Measurements from ENCODE around the gene ACTN4.

The ACTN4 gene

DNA sequence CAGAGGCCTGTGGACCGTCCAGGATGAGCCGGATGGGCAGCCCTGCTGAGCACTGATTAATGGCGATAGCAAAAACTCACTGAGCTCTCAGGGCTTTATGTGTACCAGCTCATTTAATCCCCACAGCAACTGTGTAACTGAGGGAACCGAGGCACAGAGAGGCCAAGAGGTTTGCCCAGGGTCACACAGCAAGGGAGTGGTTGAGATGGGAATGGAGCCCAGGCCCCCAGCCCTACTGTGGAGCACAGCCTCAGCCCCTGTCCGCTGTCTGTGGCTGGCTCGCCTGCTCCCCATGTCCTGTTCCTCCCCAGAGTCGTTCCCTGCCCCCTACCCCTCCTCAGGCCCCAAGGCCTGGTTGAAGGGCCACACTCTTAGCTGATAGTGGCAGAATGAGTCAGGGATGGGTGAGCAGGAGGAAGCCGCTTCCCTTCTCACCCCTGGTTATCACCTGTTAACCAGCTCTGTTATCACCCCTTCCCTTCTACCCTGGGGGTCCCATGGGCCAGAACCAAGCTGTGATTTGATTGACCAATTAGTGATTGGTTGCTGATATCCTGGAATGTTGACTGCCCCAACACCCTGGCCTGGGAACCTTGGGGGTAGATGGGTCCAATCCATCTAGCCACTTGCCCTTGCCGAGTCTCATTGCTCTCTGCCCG, 75.6 kb downstream of the ACTN4 start:
- Histone ChIP-seq H3K9ac (ENCODE audit: low read depth in 1 of 2, low read length in 2 of 2) (no peak overlapping the region), H3K36me3 (ENCODE audit: control insufficient read depth in 2 of 2, insufficient read depth in 2 of 2, low read length in 2 of 2) (peaks cover 94 to 98% of the 10 kb centered on the region in 2 donors), H3K27me3 (ENCODE audit: control insufficient read depth in 2 of 2, insufficient read depth in 2 of 2, low read length in 2 of 2) (no peaks in the 10 kb centered on the region), H3K27ac (ENCODE audit: low read depth in 2 of 2, low read length in 2 of 2) (no peak overlapping the region), H3K9me3 (ENCODE audit: control insufficient read depth in 2 of 2, low read length in 2 of 2) (no peaks in the 10 kb centered on the region), H3K4me1 (ENCODE audit: control insufficient read depth in 2 of 2, insufficient read depth in 2 of 2, low read length in 2 of 2) (no peaks in the 10 kb centered on the region), H3K4me3 (ENCODE audit: low read length in 2 of 2) (no peak overlapping the region)

DNA sequence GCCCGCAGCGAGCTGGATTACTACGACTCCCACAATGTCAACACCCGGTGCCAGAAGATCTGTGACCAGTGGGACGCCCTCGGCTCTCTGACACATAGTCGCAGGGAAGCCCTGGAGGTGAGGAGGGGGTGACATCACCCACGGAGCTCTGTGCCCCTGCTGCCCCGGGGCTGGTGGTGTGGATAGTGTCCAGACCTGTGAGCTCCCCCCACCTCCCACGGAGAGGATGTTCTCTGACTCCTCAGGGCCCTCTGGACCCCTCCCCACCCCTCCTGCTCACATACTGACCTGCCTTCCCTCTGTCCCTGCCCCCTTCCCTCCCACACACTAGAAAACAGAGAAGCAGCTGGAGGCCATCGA, 76.1 kb downstream of the ACTN4 start:
- Histone ChIP-seq H3K9me3 (ENCODE audit: control insufficient read depth in 2 of 2, low read length in 2 of 2) (no peaks in the 10 kb centered on the region), H3K4me3 (ENCODE audit: low read length in 2 of 2) (no peak overlapping the region), H3K9ac (ENCODE audit: low read depth in 1 of 2, low read length in 2 of 2) (no peak overlapping the region), H3K27me3 (ENCODE audit: control insufficient read depth in 2 of 2, insufficient read depth in 2 of 2, low read length in 2 of 2) (no peaks in the 10 kb centered on the region), H3K27ac (ENCODE audit: low read depth in 2 of 2, low read length in 2 of 2) (no peak overlapping the region), H3K36me3 (ENCODE audit: control insufficient read depth in 2 of 2, insufficient read depth in 2 of 2, low read length in 2 of 2) (peaks cover 94 to 98% of the 10 kb centered on the region in 2 donors), H3K4me1 (ENCODE audit: control insufficient read depth in 2 of 2, insufficient read depth in 2 of 2, low read length in 2 of 2) (no peaks in the 10 kb centered on the region)

DNA sequence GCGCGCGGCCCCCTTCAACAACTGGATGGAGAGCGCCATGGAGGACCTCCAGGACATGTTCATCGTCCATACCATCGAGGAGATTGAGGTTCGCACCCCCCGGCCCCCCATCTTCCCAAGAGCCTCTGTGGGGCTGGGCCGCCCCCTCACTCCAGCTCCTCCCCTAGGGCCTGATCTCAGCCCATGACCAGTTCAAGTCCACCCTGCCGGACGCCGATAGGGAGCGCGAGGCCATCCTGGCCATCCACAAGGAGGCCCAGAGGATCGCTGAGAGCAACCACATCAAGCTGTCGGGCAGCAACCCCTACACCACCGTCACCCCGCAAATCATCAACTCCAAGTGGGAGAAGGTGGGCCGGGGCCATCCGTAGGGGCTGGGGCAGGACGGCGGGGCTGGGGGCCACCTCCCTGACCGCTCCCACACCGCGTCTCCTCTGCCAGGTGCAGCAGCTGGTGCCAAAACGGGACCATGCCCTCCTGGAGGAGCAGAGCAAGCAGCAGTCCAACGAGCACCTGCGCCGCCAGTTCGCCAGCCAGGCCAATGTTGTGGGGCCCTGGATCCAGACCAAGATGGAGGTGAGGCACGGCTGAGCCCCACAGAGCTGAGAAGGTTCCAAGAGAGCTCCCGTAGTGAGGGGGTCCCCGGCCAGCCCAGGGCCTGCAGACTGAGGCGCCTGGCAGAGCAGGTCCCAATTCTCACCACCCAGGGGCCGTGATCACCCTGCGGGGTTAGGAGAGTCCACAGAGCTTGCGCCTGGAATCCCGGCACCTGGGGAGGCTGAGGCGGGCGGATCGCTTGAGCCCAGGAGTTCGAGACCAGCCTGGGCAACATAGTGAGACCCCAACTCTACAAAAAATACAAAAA, 76.8 kb downstream of the ACTN4 start:
- H3K9ac ChIP-seq (ENCODE audit: low read depth in 1 of 2, low read length in 2 of 2), result no peak overlapping the region
- H3K9me3 ChIP-seq (ENCODE audit: control insufficient read depth in 2 of 2, low read length in 2 of 2), result no peaks in the 10 kb centered on the region
- H3K4me3 ChIP-seq (ENCODE audit: low read length in 2 of 2), result no peak overlapping the region
- H3K27ac ChIP-seq (ENCODE audit: low read depth in 2 of 2, low read length in 2 of 2), result no peak overlapping the region
- H3K36me3 ChIP-seq (ENCODE audit: control insufficient read depth in 2 of 2, insufficient read depth in 2 of 2, low read length in 2 of 2), result peaks cover 93 to 94% of the 10 kb centered on the region in 2 donors
- H3K4me1 ChIP-seq (ENCODE audit: control insufficient read depth in 2 of 2, insufficient read depth in 2 of 2, low read length in 2 of 2), result no peaks in the 10 kb centered on the region
- no peaks in the 10 kb centered on the region for H3K27me3 ChIP-seq (ENCODE audit: control insufficient read depth in 2 of 2, insufficient read depth in 2 of 2, low read length in 2 of 2)

DNA sequence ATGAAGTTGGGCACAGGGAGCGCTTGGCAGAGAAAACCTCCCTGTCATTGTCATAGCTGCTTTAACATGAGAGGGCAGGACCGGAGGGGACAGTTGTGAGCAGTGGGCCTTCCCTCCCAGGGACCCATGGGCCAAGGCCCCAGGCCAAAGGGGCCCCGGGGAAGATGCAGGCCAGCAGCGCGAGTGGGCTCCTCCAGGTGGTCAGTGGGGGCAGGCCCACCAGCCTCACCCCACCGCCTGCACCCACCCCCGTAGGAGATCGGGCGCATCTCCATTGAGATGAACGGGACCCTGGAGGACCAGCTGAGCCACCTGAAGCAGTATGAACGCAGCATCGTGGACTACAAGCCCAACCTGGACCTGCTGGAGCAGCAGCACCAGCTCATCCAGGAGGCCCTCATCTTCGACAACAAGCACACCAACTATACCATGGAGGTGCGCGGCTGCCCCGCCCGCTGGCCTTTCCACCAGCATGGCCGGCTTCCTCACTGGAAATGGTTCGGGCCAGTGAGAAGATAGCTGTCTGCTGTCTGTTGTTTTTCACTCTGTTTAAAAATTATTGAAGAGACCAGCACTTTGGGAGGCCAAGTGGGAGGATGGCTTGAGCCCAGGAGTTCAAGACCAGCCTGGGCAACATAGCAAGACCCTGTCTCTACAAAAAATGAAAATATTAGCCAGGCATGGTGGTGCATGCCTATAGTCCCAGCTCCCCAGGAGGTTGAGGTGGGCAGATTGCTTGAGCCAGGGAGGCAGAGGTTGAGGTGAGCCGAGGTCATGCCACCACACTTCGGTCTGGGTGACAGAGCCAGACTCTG, 78.2 kb downstream of the ACTN4 start:
- Histone ChIP-seq H3K27ac (ENCODE audit: low read depth in 2 of 2, low read length in 2 of 2) (no peak overlapping the region), H3K4me3 (ENCODE audit: low read length in 2 of 2) (no peak overlapping the region), H3K27me3 (ENCODE audit: control insufficient read depth in 2 of 2, insufficient read depth in 2 of 2, low read length in 2 of 2) (no peaks in the 10 kb centered on the region), H3K4me1 (ENCODE audit: control insufficient read depth in 2 of 2, insufficient read depth in 2 of 2, low read length in 2 of 2) (peaks cover 0 to 8% of the 10 kb centered on the region in 2 donors), H3K36me3 (ENCODE audit: control insufficient read depth in 2 of 2, insufficient read depth in 2 of 2, low read length in 2 of 2) (peaks cover 83 to 86% of the 10 kb centered on the region in 2 donors), H3K9ac (ENCODE audit: low read depth in 1 of 2, low read length in 2 of 2) (no peak overlapping the region), H3K9me3 (ENCODE audit: control insufficient read depth in 2 of 2, low read length in 2 of 2) (no peaks in the 10 kb centered on the region)

DNA sequence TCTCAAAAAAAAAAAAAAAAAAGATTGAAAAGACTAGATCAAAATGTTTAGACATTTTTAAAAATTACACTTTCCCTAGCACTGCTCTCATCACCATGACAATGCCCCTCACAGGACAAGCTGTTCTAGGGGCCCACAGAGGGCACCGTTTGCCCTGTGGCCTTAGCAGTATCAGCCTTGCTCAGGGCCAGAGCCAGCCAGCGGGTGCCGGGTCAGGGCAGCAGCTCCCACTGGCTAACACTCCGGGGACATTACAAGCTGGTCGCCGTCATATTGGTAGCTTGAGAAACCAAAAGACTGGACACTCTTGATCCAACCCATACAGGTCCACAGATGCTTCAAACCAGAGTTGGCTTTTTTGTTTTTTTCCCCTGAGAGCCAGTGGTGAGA, 78.8 kb downstream of the ACTN4 start:
- peaks cover 83 to 85% of the 10 kb centered on the region in 2 donors for H3K36me3 ChIP-seq (ENCODE audit: control insufficient read depth in 2 of 2, insufficient read depth in 2 of 2, low read length in 2 of 2)
- H3K4me1 ChIP-seq (ENCODE audit: control insufficient read depth in 2 of 2, insufficient read depth in 2 of 2, low read length in 2 of 2), result peaks cover 4 to 13% of the 10 kb centered on the region in 2 donors
- no peaks in the 10 kb centered on the region for H3K27me3 ChIP-seq (ENCODE audit: control insufficient read depth in 2 of 2, insufficient read depth in 2 of 2, low read length in 2 of 2)
- H3K4me3 ChIP-seq (ENCODE audit: low read length in 2 of 2), result no peak overlapping the region
- no peaks in the 10 kb centered on the region for H3K9me3 ChIP-seq (ENCODE audit: control insufficient read depth in 2 of 2, low read length in 2 of 2)
- H3K27ac ChIP-seq (ENCODE audit: low read depth in 2 of 2, low read length in 2 of 2), result no peak overlapping the region
- no peak overlapping the region for H3K9ac ChIP-seq (ENCODE audit: low read depth in 1 of 2, low read length in 2 of 2)

DNA sequence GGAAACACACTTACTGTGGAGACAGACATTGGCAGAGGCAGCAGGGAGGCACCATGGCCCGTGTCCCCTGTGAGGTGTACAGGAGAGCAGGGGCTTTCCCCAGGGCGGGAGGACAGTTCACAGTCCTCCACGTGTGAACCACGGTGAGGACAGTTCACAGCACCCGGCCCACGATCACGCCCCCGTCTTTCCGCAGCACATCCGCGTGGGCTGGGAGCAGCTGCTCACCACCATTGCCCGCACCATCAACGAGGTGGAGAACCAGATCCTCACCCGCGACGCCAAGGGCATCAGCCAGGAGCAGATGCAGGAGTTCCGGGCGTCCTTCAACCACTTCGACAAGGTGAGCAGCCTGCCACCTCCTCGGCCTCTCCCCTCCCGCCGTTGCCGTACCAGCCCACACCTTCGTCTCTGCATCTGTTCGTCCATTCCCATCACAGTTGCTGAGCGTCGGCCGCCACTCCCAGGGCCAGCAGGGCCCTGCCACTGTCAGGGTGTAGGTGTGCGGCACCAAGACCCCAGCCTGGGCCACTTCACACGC, 79.4 kb downstream of the ACTN4 start:
- H3K36me3 ChIP-seq (ENCODE audit: control insufficient read depth in 2 of 2, insufficient read depth in 2 of 2, low read length in 2 of 2), result peaks cover 80% of the 10 kb centered on the region in 2 donors
- H3K27me3 ChIP-seq (ENCODE audit: control insufficient read depth in 2 of 2, insufficient read depth in 2 of 2, low read length in 2 of 2), result no peaks in the 10 kb centered on the region
- peaks cover 10 to 18% of the 10 kb centered on the region in 2 donors for H3K4me1 ChIP-seq (ENCODE audit: control insufficient read depth in 2 of 2, insufficient read depth in 2 of 2, low read length in 2 of 2)
- H3K27ac ChIP-seq (ENCODE audit: low read depth in 2 of 2, low read length in 2 of 2), result no peak overlapping the region
- H3K4me3 ChIP-seq (ENCODE audit: low read length in 2 of 2), result no peak overlapping the region
- no peak overlapping the region for H3K9ac ChIP-seq (ENCODE audit: low read depth in 1 of 2, low read length in 2 of 2)
- no peaks in the 10 kb centered on the region for H3K9me3 ChIP-seq (ENCODE audit: control insufficient read depth in 2 of 2, low read length in 2 of 2)

DNA sequence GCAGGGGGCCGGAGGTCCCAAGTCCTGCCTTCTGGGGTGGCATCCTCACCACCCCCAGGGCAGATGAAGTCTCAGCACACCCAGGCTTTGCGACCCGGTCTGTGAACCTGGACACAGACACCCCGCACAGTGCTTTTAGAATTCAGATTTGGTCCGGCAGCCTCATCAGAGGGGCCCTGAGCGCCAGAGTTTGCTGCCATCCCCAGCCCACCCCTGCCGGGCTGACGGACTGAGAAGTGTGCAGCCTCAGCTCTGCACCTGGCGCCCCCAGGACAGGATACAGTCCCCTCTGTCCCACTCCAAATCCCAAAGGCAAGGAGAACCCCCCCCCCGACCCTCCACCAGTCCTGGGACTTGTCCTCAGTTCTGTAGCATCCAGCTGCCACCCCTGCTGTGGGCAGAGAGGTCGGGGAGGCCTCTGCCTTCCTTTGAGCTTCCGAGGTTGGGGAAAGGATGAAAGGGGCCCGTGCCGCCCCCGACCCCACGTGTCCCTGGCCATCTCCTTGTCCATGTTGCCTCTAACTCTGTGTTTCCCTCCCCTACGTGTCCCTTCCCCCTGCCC, 79.9 kb downstream of the ACTN4 start:
- no peak overlapping the region for H3K4me3 ChIP-seq (ENCODE audit: low read length in 2 of 2)
- no peaks in the 10 kb centered on the region for H3K27me3 ChIP-seq (ENCODE audit: control insufficient read depth in 2 of 2, insufficient read depth in 2 of 2, low read length in 2 of 2)
- H3K27ac ChIP-seq (ENCODE audit: low read depth in 2 of 2, low read length in 2 of 2), result peak overlapping the region in 1 of 2 donors; percentile 23
- H3K9me3 ChIP-seq (ENCODE audit: control insufficient read depth in 2 of 2, low read length in 2 of 2), result no peaks in the 10 kb centered on the region
- H3K36me3 ChIP-seq (ENCODE audit: control insufficient read depth in 2 of 2, insufficient read depth in 2 of 2, low read length in 2 of 2), result peaks cover 75% of the 10 kb centered on the region in 2 donors
- H3K9ac ChIP-seq (ENCODE audit: low read depth in 1 of 2, low read length in 2 of 2), result no peak overlapping the region
- peaks cover 11 to 22% of the 10 kb centered on the region in 2 donors for H3K4me1 ChIP-seq (ENCODE audit: control insufficient read depth in 2 of 2, insufficient read depth in 2 of 2, low read length in 2 of 2)

DNA sequence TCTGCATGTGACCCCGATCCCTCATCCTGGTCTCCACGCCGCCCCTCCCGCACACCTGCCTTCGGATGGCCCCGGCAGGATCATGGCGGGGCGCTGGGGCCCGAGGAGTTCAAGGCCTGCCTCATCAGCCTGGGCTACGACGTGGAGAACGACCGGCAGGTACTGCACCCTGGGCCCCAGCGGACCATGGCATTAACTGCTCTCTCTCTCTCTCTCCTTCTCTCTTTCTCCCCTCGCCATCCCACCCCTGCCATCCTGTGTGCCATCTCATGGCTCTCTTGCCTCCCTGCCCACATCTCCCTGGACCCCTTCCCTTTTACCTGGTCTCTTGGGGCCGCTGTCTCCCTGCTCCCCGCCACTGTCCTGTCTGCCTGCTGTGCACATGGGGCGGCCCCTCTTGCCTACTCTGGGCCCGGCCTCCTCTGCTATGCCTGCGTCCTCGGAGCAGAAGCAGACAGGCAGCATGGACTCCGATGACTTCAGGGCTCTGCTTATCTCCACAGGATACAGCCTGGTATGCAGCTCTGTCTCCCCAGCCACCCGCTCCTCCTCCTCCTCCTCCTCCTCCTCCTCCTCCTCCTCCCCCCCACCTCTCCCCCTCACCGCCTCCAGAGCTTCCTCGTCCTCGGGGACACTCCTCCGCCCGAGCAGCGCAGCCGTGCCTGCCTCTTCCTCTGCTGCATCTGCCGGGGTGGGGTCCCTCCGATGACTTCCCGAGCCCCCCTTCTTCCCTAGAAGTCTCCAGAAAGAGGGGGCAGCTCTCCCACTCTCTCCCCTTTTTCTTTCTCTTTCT, 80.6 kb downstream of the ACTN4 start:
- Histone ChIP-seq H3K4me3 (ENCODE audit: low read length in 2 of 2) (no peak overlapping the region), H3K27ac (ENCODE audit: low read depth in 2 of 2, low read length in 2 of 2) (peak overlapping the region in 1 of 2 donors; percentile 23), H3K36me3 (ENCODE audit: control insufficient read depth in 2 of 2, insufficient read depth in 2 of 2, low read length in 2 of 2) (peaks cover 68% of the 10 kb centered on the region in 2 donors), H3K9me3 (ENCODE audit: control insufficient read depth in 2 of 2, low read length in 2 of 2) (no peaks in the 10 kb centered on the region), H3K27me3 (ENCODE audit: control insufficient read depth in 2 of 2, insufficient read depth in 2 of 2, low read length in 2 of 2) (no peaks in the 10 kb centered on the region), H3K4me1 (ENCODE audit: control insufficient read depth in 2 of 2, insufficient read depth in 2 of 2, low read length in 2 of 2) (peaks cover 15 to 29% of the 10 kb centered on the region in 2 donors), H3K9ac (ENCODE audit: low read depth in 1 of 2, low read length in 2 of 2) (no peak overlapping the region)
